GM18909 (cell line): Measurements from ENCODE around the gene ASPA.

ENCODE experiments used
- ATAC-seq: cut with Tn5 transposase; IDR thresholded peaks from one replicate; pipeline ENCODE4 v1.9.1; 2021; ENCODE audit warnings: mild to moderate bottlenecking; ENCODE audit not compliant: unreplicated experiment, poor library complexity

Gene ASPA

GRCh38 chr17:3532106-3532858 lies 56.5 kb downstream of the ASPA start:
- ATAC-seq: no peak

- no peak for ATAC-seq
Measured at GRCh38 chr17:3532859-3533142, 57.0 kb downstream of the ASPA start.

GRCh38 chr17:3533752-3534151 lies 58.0 kb downstream of the ASPA start:
- no peak for ATAC-seq

GRCh38 chr17:3534881-3535252 lies 59.1 kb downstream of the ASPA start:
- ATAC-seq: no peak

DNA sequence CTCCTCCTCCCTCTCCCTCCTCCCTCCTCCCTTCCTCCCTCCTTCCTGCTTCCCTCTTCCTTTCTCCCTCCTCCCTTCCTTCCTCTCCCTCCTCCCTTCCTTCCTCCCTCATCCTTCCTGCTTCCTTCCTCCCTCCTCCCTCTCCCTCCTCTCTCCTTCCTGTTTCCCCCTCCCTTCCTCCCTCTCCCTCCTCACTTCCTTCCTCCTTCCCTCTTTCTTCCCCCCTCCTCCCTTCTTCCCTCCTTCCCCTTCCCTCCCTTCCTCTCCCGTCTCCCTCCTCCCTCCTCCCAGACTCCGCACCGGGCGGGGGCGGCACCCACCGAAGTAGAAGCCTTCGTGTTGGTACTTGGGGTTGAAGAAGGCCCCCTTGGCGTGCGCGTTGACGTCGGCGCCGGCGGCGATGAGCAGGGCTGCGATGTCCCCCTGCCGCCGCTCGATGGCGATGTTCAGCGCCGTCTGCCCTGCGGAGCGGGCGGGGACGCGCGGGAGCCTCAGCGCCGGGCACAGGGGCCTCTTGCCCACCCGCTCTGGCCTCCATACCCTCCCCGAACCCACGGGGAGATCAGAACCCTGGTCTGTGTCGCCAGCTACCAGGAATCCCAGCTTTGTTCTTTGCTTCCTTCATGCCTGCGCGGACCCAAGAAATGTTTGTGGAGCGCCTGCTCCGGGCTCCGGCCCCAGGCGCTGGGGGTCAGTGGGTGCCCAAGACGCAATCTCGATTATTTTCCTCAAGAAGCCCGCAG lies 59.6 kb downstream of the ASPA start:
- ATAC-seq: no peak

DNA sequence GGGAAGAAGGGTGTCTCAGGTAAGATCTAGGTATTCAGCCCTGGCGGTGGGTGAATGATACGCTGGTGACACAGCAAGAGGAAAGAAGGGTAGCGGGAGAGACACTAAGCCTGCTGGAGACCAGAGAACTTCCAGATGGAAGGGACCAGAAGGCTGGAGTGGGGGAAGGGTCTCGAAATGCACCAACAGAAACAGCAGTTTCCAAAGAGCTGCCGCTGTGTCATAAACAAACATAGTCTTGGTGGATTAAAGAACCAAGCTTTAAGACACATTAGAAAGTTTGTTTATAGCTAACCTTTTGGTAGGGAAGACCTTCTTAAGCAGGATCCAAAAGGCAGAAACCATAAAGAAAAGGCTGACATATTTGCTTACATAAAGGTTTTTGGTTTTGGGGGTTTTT lies 60.9 kb downstream of the ASPA start:
- no peak for ATAC-seq

GRCh38 chr17:3539881-3540540 lies 64.2 kb downstream of the ASPA start:
- ATAC-seq: no peak

DNA sequence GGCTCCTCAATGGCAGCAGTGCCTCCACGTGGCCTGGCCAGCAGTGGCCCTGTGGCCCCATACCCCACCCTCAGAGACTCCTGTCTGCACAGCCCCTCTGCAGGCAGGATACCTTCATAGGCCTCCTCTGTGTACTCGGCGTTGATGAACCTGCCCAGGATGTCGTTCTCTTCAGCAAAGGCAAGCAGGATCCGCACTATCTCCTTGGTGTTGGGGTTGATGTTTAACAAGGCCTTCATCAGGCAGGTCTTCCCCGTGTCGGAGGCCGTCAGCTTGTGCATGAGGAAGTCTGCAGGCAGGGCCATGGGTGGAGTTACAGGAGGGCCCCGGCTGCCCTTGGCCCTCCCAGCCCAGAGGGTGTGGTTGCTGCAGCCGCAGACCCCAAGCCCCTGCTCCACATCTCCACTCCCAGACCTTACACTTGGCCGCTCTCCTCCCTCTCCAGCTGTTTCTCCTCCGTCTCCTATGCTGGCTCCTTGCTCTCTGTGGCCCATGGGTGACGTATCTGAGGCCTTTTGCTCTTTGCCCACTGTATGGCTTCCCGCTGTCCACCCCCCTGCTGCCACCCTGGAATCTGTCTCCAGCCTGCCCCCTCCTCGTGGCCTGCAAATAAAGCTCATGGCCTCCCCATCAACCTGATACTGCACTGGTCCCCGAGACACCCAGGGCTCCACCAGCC lies 66.8 kb downstream of the ASPA start:
- no peak for ATAC-seq

- ATAC-seq: no peak
Measured at GRCh38 chr17:3543453-3543852, 67.7 kb downstream of the ASPA start.

GRCh38 chr17:3544365-3544764 lies 68.6 kb downstream of the ASPA start:
- no peak for ATAC-seq

DNA sequence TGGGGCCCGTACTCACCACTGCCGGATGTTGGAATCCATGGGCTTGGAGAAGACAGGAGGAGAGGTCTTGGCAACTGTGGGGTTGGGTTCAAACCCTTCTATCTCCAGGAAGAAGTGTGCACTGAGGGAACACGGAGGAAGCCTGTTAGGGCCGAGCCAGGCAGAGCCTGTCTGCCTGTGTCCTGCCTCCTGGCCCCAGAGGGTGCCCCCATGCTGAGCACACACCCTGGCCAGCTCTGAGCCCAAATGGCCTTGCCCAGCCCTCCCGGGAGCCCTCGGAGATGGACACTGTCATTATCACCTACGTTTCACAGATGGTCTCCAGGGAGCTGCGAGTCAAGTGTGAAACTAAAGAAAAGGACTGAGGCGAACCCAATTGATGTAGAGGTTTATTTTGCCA lies 69.4 kb downstream of the ASPA start:
- ATAC-seq: no peak

DNA sequence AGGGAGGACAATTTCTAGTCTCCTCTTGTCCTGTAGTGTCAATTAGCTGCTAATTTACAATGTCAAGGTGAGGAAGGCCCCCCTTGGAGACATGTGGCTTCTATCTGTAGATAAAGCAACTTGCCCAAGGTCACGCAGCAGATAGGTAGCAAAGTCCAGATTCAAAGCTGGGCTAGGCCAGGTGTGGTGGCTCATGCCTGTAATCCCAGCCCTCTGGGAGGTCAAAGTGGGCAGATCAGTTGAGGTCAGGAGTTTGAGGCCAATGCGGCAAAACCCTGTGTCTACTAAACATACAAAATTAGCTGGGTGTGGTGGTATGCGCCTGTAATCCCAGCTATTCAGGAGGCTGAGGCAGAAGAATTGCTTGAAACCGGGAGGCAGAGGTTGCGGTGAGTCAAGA lies 70.7 kb downstream of the ASPA start:
- ATAC-seq: no peak

GRCh38 chr17:3546997-3547396 lies 71.2 kb downstream of the ASPA start:
- no peak for ATAC-seq

DNA sequence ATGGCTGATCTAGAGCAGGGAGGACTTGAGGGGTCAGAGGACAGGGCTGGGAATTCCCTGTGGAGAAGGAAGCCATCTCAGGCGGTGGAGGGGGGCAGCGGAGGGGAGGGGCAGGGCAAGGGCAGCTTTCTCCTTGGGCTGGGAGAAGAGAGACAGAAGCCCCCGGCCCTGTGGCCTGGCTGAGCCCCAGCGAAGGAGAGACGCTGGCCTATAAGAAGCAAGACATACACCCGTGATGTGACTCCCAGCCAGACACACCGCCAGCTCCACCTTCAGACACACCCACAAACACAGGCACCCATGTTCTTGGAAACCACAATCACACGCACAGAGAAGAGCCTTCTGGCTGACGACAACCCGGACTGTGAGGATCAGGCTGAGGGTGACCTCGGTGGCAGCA lies 71.8 kb downstream of the ASPA start:
- ATAC-seq: no peak

- no peak for ATAC-seq
Measured at GRCh38 chr17:3549610-3550162, 73.9 kb downstream of the ASPA start.

GRCh38 chr17:3551189-3551588 lies 75.4 kb downstream of the ASPA start:
- ATAC-seq: no peak

DNA sequence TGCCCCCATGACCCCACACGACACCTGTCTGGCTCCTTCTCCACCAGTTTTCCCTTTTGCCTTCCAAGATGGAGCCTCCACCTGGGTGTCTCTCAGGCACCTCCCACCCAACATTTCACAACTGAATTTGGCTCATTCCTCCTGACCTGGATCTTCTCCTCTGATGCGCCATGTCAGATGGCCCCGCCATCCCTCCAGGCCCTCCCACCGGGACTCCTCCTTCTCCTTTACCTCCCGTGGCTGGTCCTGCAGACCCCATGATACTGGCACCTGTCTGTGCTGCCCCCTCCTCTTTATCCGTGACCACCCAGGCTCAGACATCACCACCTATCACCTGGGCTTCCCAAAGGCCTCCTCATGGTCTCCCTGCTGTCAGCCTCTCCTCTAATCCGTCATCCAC lies 77.1 kb downstream of the ASPA start:
- ATAC-seq: no peak
